WTC11 (cell line): Measurements from ENCODE around the gene KIF5A. TPM values are rescaled to one million over a fixed set of nuclear protein-coding genes. Genes with fewer than 3 reads are reported as not detected.
A peak's percentile ranks its signal among the peaks of the same experiment; 100 is the strongest.

Source experiments
- ATAC-seq: fragments of 200-7000 bp; cut with Tn5 transposase; 2 replicates; pipeline ENCODE4 v1.10.0; 2021; ENCODE audit warnings: mild to moderate bottlenecking, moderate library complexity
- CTCF ChIA-PET: fragments of 300-600 bp; sonication (Branson Sonifier 250); formaldehyde crosslinking; loops from one replicate; lab custom pipeline; 2021; ENCODE audit warnings: antibody characterized with exemption; lab: Charles Lee
- POLR2A ChIA-PET: fragments of 350-600 bp; sonication (Branson Sonifier 250); formaldehyde crosslinking; loops from one replicate; lab custom pipeline; 2021; ENCODE audit warnings: antibody characterized with exemption; lab: Charles Lee
- DNase-seq: peaks from one replicate; pipeline ENCODE4 v3.0.0; 2021; ENCODE audit warnings: low spot score
- H3K27ac Mint-ChIP-seq: 2 replicates; pipeline ENCODE4 v1.8.0; 2021; ENCODE audit warnings: mixed read lengths
- H3K27me3 Mint-ChIP-seq: 2 replicates; pipeline ENCODE4 v1.8.0; 2021; ENCODE audit warnings: low read depth, mild to moderate bottlenecking, moderate library complexity, mixed read lengths
- H3K36me3 Mint-ChIP-seq: 2 replicates; pipeline ENCODE4 v1.8.0; 2021; ENCODE audit warnings: mixed read lengths
- H3K4me1 Mint-ChIP-seq: 2 replicates; pipeline ENCODE4 v1.8.0; 2022; ENCODE audit warnings: mixed read lengths
- H3K4me3 Mint-ChIP-seq: 2 replicates; pipeline ENCODE4 v1.8.0; 2021; ENCODE audit warnings: mild to moderate bottlenecking, moderate library complexity, mixed read lengths
- H3K9me3 Mint-ChIP-seq: 2 replicates; pipeline ENCODE4 v1.8.0; 2021; ENCODE audit warnings: mixed read lengths
- ELF4 ChIP-seq: sonication (generic); formaldehyde crosslinking; IDR thresholded peaks from 2 replicates; pipeline ENCODE4 v1.8.1; 2022; ENCODE audit warnings: low read depth, mild to moderate bottlenecking, moderate library complexity, missing genetic modification reagents
- FOXP1 ChIP-seq: sonication (generic); formaldehyde crosslinking; IDR thresholded peaks from 2 replicates; pipeline ENCODE4 v1.8.0; 2022; ENCODE audit warnings: missing genetic modification reagents, mild to moderate bottlenecking, moderate library complexity, borderline replicate concordance
- HMGA2 ChIP-seq: fragments of 250-450 bp; sonication (Bioruptor Pico); IDR thresholded peaks from 2 replicates; pipeline ENCODE4 v1.4.0; 2021; ENCODE audit warnings: mild to moderate bottlenecking, moderate library complexity
- JUN ChIP-seq: sonication (generic); formaldehyde crosslinking; IDR thresholded peaks from 2 replicates; pipeline ENCODE4 v1.8.0; 2023; ENCODE audit warnings: mild to moderate bottlenecking, missing genetic modification reagents
- MXD4 ChIP-seq: fragments of 250-450 bp; sonication (Bioruptor Pico); IDR thresholded peaks from 2 replicates; pipeline ENCODE4 v1.8.0; 2021; ENCODE audit warnings: mild to moderate bottlenecking, moderate library complexity, borderline replicate concordance
- NFATC4 ChIP-seq: fragments of 250-450 bp; sonication (Bioruptor Pico); IDR thresholded peaks from 2 replicates; pipeline ENCODE4 v1.9.0; 2021; ENCODE audit warnings: mild to moderate bottlenecking
- SP1 ChIP-seq: sonication (generic); formaldehyde crosslinking; conservative IDR thresholded peaks from 2 replicates; pipeline ENCODE4 v1.8.1; 2022; ENCODE audit warnings: missing genetic modification reagents
- TEAD1 ChIP-seq: sonication (generic); formaldehyde crosslinking; IDR thresholded peaks from 2 replicates; pipeline ENCODE4 v1.8.0; 2022; ENCODE audit warnings: mild to moderate bottlenecking, missing genetic modification reagents
- ZNF121 ChIP-seq: sonication (generic); formaldehyde crosslinking; IDR thresholded peaks from 2 replicates; pipeline ENCODE4 v1.8.0; 2023; ENCODE audit warnings: missing genetic modification reagents
- ZNF219 ChIP-seq: sonication (generic); formaldehyde crosslinking; IDR thresholded peaks from 2 replicates; pipeline ENCODE4 v1.8.0; 2023; ENCODE audit warnings: missing genetic modification reagents, mild to moderate bottlenecking, borderline replicate concordance
- ZNF396 ChIP-seq: fragments of 250-450 bp; sonication (Bioruptor Pico); IDR thresholded peaks from 2 replicates; pipeline ENCODE4 v1.8.0; 2021; ENCODE audit warnings: mild to moderate bottlenecking, moderate library complexity, borderline replicate concordance
- total RNA-seq: library from RNA; stranded (reverse); gene quantifications from 3 replicates; pipeline ENCODE4 v1.2.3, GENCODE V29; 2021
- TF ChIP-seq, protein P1 (sequence below): sonication (generic); formaldehyde crosslinking; IDR thresholded peaks from 2 replicates; pipeline ENCODE4 v1.8.1; 2023; ENCODE audit warnings: mild to moderate bottlenecking, moderate library complexity, missing genetic modification reagents
- TF ChIP-seq, protein P2 (sequence below): fragments of 250-450 bp; sonication (Bioruptor Pico); IDR thresholded peaks from 2 replicates; pipeline ENCODE4 v1.9.0; 2021; ENCODE audit warnings: moderate library complexity, mild to moderate bottlenecking, inconsistent platforms, borderline replicate concordance
- TF ChIP-seq, protein P3 (sequence below): sonication (generic); formaldehyde crosslinking; IDR thresholded peaks from 2 replicates; pipeline ENCODE4 v1.8.1; 2022; ENCODE audit warnings: mild to moderate bottlenecking, missing genetic modification reagents, moderate library complexity, borderline replicate concordance
- TF ChIP-seq, protein P4 (sequence below): fragments of 250-450 bp; sonication (Bioruptor Pico); IDR thresholded peaks from 2 replicates; pipeline ENCODE4 v1.9.0; 2021; ENCODE audit warnings: mild to moderate bottlenecking
- TF ChIP-seq, protein P5 (sequence below): sonication (generic); formaldehyde crosslinking; IDR thresholded peaks from 2 replicates; pipeline ENCODE4 v1.8.1; 2023; ENCODE audit warnings: mild to moderate bottlenecking, missing genetic modification reagents, borderline replicate concordance
- TF ChIP-seq, protein P6 (sequence below): sonication (generic); formaldehyde crosslinking; IDR thresholded peaks from 2 replicates; pipeline ENCODE4 v1.8.1; 2022; ENCODE audit warnings: mild to moderate bottlenecking, moderate library complexity, missing genetic modification reagents

The KIF5A gene
- total RNA-seq, 1 experiment from 2014 or later, result 16.1 TPM

DNA sequence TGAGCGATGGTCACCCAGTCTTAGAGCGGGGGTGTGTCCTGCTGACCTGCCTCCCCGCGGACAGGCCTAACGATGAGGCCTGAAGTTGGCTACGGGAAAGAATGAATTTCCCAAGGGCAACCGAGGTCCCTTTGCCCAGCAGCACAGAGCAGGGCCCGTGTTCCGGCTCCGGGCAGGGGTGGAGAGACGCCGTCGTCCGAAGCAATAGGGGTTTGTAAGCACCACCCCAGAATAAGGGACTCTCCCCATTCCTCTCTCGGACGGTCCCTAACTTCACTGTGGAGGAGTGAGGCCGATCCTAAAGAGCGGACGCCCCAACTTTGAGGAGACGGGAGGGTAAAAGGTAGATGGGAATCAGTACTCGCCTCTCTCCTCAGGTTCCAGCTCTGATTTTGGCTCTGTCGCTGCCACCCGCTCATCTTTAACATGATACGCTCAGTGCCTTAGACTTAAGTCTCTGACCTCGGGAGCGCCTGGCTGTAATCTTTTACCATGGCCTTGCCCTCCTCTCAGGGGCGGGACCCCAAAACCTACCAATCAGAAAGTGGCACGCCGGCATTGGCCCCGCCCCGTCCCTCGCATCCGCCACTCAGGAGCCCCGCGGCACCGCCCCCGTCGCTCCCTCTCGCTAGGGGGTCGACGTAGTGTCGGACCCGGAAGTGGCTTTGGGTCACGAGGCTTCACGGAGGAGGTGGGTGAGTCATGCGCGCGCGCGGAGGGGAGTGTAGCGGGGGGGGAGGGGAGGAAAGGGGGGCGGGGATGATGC is 29.6 kb upstream of the KIF5A start, which contains the start of gene DDIT3 (continued):
- TF ChIP-seq, protein P1, sequence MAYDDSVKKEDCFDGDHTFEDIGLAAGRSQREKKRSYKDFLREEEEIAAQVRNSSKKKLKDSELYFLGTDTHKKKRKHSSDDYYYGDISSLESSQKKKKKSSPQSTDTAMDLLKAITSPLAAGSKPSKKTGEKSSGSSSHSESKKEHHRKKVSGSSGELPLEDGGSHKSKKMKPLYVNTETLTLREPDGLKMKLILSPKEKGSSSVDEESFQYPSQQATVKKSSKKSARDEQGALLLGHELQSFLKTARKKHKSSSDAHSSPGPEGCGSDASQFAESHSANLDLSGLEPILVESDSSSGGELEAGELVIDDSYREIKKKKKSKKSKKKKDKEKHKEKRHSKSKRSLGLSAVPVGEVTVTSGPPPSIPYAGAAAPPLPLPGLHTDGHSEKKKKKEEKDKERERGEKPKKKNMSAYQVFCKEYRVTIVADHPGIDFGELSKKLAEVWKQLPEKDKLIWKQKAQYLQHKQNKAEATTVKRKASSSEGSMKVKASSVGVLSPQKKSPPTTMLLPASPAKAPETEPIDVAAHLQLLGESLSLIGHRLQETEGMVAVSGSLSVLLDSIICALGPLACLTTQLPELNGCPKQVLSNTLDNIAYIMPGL (CRISPR knock-in tag), result peak; percentile 25; the same call in 1 of the 2 replicates
- TF ChIP-seq ZNF396 (no peak), NFATC4 (CRISPR knock-in tag) (no peak; the same call in none of the 2 replicates), MXD4 (CRISPR knock-in tag) (no peak), HMGA2 (CRISPR knock-in tag) (no peak), ZNF121 (CRISPR knock-in tag) (no peak), SP1 (CRISPR knock-in tag) (peak; percentile 95)
- TF ChIP-seq, protein P2, sequence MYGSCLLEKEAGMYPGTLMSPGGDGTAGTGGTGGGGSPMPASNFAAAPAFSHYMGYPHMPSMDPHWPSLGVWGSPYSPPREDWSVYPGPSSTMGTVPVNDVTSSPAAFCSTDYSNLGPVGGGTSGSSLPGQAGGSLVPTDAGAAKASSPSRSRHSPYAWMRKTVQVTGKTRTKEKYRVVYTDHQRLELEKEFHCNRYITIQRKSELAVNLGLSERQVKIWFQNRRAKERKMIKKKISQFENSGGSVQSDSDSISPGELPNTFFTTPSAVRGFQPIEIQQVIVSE (CRISPR knock-in tag), result no peak
- TF ChIP-seq, protein P3, sequence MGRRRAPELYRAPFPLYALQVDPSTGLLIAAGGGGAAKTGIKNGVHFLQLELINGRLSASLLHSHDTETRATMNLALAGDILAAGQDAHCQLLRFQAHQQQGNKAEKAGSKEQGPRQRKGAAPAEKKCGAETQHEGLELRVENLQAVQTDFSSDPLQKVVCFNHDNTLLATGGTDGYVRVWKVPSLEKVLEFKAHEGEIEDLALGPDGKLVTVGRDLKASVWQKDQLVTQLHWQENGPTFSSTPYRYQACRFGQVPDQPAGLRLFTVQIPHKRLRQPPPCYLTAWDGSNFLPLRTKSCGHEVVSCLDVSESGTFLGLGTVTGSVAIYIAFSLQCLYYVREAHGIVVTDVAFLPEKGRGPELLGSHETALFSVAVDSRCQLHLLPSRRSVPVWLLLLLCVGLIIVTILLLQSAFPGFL (CRISPR knock-in tag), result no peak

DNA sequence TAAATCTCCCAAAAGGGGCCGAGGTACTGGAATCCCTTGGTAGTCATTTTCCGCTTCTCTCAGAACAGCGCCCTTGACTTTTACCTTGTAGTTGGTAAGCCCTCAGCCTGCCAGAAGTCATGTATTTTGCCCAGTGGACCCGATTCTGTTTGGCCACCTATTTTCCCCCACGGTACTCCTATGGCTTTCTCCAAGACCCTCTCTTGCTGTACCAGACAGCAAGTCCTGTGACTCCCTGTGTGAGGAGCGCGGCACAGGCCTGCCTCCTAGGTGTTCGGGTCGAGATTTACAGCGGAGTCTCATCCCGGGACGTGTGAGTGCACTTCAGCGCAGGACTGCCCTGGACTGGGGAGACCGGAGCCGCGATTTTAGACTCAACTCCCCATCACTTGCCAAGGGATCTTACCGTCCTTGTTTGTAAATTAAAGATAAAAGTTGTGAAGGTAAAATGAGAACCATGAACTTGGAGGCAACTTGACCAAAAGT is 28.3 kb upstream of the KIF5A start:
- POLR2A ChIA-PET, result no interaction called here
- peak; percentile 3; the same call in 1 of the 2 replicates for ATAC-seq

More for the DNA sequence above, 28.3 kb upstream of the KIF5A start:
- peak overlapping the region; percentile 91 for H3K27ac Mint-ChIP-seq
- no peaks in the 10 kb centered on the region for H3K9me3 Mint-ChIP-seq
- H3K36me3 Mint-ChIP-seq, result peaks cover 24% of the 10 kb centered on the region
- H3K4me3 Mint-ChIP-seq, result peak overlapping the region; percentile 96
- H3K27me3 Mint-ChIP-seq, result peaks cover 3% of the 10 kb centered on the region; the same call in 1 of the 2 replicates
- peaks cover 42% of the 10 kb centered on the region for H3K4me1 Mint-ChIP-seq
- TF ChIP-seq, protein P4, sequence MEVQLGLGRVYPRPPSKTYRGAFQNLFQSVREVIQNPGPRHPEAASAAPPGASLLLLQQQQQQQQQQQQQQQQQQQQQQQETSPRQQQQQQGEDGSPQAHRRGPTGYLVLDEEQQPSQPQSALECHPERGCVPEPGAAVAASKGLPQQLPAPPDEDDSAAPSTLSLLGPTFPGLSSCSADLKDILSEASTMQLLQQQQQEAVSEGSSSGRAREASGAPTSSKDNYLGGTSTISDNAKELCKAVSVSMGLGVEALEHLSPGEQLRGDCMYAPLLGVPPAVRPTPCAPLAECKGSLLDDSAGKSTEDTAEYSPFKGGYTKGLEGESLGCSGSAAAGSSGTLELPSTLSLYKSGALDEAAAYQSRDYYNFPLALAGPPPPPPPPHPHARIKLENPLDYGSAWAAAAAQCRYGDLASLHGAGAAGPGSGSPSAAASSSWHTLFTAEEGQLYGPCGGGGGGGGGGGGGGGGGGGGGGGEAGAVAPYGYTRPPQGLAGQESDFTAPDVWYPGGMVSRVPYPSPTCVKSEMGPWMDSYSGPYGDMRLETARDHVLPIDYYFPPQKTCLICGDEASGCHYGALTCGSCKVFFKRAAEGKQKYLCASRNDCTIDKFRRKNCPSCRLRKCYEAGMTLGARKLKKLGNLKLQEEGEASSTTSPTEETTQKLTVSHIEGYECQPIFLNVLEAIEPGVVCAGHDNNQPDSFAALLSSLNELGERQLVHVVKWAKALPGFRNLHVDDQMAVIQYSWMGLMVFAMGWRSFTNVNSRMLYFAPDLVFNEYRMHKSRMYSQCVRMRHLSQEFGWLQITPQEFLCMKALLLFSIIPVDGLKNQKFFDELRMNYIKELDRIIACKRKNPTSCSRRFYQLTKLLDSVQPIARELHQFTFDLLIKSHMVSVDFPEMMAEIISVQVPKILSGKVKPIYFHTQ (CRISPR knock-in tag), result no peak
- TF ChIP-seq, protein P5, sequence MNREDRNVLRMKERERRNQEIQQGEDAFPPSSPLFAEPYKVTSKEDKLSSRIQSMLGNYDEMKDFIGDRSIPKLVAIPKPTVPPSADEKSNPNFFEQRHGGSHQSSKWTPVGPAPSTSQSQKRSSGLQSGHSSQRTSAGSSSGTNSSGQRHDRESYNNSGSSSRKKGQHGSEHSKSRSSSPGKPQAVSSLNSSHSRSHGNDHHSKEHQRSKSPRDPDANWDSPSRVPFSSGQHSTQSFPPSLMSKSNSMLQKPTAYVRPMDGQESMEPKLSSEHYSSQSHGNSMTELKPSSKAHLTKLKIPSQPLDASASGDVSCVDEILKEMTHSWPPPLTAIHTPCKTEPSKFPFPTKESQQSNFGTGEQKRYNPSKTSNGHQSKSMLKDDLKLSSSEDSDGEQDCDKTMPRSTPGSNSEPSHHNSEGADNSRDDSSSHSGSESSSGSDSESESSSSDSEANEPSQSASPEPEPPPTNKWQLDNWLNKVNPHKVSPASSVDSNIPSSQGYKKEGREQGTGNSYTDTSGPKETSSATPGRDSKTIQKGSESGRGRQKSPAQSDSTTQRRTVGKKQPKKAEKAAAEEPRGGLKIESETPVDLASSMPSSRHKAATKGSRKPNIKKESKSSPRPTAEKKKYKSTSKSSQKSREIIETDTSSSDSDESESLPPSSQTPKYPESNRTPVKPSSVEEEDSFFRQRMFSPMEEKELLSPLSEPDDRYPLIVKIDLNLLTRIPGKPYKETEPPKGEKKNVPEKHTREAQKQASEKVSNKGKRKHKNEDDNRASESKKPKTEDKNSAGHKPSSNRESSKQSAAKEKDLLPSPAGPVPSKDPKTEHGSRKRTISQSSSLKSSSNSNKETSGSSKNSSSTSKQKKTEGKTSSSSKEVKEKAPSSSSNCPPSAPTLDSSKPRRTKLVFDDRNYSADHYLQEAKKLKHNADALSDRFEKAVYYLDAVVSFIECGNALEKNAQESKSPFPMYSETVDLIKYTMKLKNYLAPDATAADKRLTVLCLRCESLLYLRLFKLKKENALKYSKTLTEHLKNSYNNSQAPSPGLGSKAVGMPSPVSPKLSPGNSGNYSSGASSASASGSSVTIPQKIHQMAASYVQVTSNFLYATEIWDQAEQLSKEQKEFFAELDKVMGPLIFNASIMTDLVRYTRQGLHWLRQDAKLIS (CRISPR knock-in tag), result no peak
- TF ChIP-seq, protein P6, sequence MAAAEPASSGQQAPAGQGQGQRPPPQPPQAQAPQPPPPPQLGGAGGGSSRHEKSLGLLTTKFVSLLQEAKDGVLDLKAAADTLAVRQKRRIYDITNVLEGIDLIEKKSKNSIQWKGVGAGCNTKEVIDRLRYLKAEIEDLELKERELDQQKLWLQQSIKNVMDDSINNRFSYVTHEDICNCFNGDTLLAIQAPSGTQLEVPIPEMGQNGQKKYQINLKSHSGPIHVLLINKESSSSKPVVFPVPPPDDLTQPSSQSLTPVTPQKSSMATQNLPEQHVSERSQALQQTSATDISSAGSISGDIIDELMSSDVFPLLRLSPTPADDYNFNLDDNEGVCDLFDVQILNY, result no peak
- TF ChIP-seq ELF4 (CRISPR knock-in tag) (no peak), JUN (no peak), NFATC4 (CRISPR knock-in tag) (no peak), FOXP1 (CRISPR knock-in tag) (no peak), ZNF219 (CRISPR knock-in tag) (no peak), SP1 (CRISPR knock-in tag) (no peak), ZNF396 (no peak), TEAD1 (CRISPR knock-in tag) (no peak)
- peak; percentile 46 for DNase-seq
- CTCF ChIA-PET, result no interaction called here
